Liver (tissue), 9 donors: ENCODE data around the gene GLRA3. TPM values are rescaled to one million over a fixed set of nuclear protein-coding genes. Genes with fewer than 3 reads are reported as not detected.

Experiments used
- DNase-seq: peaks from one replicate; pipeline ENCODE4 v3.0.0-alpha.2; 2017; ENCODE audit warnings: low spot score
- H3K27ac ChIP-seq, 2 donors: one replicate each; pipeline ENCODE4 v1.7.0; 2013; ENCODE audit warnings: inconsistent platforms in 2 of 2, low read length in 2 of 2, control low read depth in 1 of 2, low read depth in 1 of 2, mild to moderate bottlenecking in 1 of 2
- H3K27me3 ChIP-seq, 4 donors: one replicate each; pipeline versions ENCODE4 v1.6.1 to v1.7.0; 2013; ENCODE audit warnings: low read length in 3 of 4, inconsistent platforms in 1 of 4, mild to moderate bottlenecking in 1 of 4, moderate library complexity in 1 of 4; ENCODE audit not compliant: control insufficient read depth in 4 of 4, insufficient read depth in 4 of 4
- H3K36me3 ChIP-seq, 4 donors: one replicate each; pipeline versions ENCODE4 v1.6.1 to v1.7.0; 2013; ENCODE audit warnings: low read length in 3 of 4, mild to moderate bottlenecking in 3 of 4, low read depth in 1 of 4, moderate library complexity in 1 of 4; ENCODE audit not compliant: control insufficient read depth in 4 of 4, insufficient read depth in 3 of 4
- H3K4me1 ChIP-seq, 4 donors: one replicate each; pipeline versions ENCODE4 v1.6.1 to v1.7.0; 2013; ENCODE audit warnings: low read length in 3 of 4, mild to moderate bottlenecking in 3 of 4, moderate library complexity in 1 of 4; ENCODE audit not compliant: control insufficient read depth in 4 of 4, insufficient read depth in 4 of 4
- H3K4me3 ChIP-seq, 3 donors: one replicate each; pipeline versions ENCODE4 v1.6.1 to v1.7.0; 2013; ENCODE audit warnings: low read length in 3 of 3, control low read depth in 1 of 3, low read depth in 1 of 3, mild to moderate bottlenecking in 1 of 3
- H3K9ac ChIP-seq, 2 donors: one replicate each; pipeline ENCODE4 v1.7.0; 2013; ENCODE audit warnings: low read length in 2 of 2, mild to moderate bottlenecking in 2 of 2, moderate library complexity in 2 of 2, control low read depth in 1 of 2, low read depth in 1 of 2
- H3K9me3 ChIP-seq, 4 donors: one replicate each; pipeline versions ENCODE4 v1.6.1 to v1.7.0; 2013; ENCODE audit warnings: low read length in 3 of 4; ENCODE audit not compliant: control insufficient read depth in 4 of 4
- EGR1 ChIP-seq, 2 donors: IDR thresholded peaks; 2 replicates each; pipeline ENCODE4 v1.6.1; 2016 to 2018; ENCODE audit warnings: antibody characterized with exemption in 2 of 2, low read depth in 2 of 2
- FOXA1 ChIP-seq: IDR thresholded peaks from 2 replicates; pipeline ENCODE4 v1.6.1; 2016; ENCODE audit warnings: antibody characterized with exemption
- FOXA2 ChIP-seq: IDR thresholded peaks from 2 replicates; pipeline ENCODE4 v1.6.1; 2016; ENCODE audit warnings: antibody characterized with exemption
- GABPA ChIP-seq, 2 donors: IDR thresholded peaks in 1 of 2; conservative IDR thresholded peaks in 1 of 2; 2 replicates each; pipeline ENCODE4 v1.6.1; 2016; ENCODE audit warnings: antibody characterized with exemption in 2 of 2, mild to moderate bottlenecking in 1 of 2, moderate library complexity in 1 of 2
- HNF4A ChIP-seq, 2 donors: conservative IDR thresholded peaks; 2 replicates each; pipeline ENCODE4 v1.6.1; 2016; ENCODE audit warnings: antibody characterized with exemption in 2 of 2, mild to moderate bottlenecking in 2 of 2
- HNF4G ChIP-seq: IDR thresholded peaks from 2 replicates; pipeline ENCODE4 v1.6.1; 2016; ENCODE audit warnings: antibody characterized with exemption
- JUND ChIP-seq, 2 donors: IDR thresholded peaks; 2 replicates each; pipeline ENCODE4 v1.6.1; 2016; ENCODE audit warnings: antibody characterized with exemption in 2 of 2
- NR2F2 ChIP-seq: IDR thresholded peaks from 2 replicates; pipeline ENCODE4 v1.6.1; 2016; ENCODE audit warnings: antibody characterized with exemption
- RAD21 ChIP-seq, 2 donors: IDR thresholded peaks; 2 replicates each; pipeline ENCODE4 v1.6.1; 2016; ENCODE audit warnings: antibody characterized with exemption in 2 of 2, mild to moderate bottlenecking in 2 of 2
- RXRA ChIP-seq, 2 donors: IDR thresholded peaks; 2 replicates each; pipeline ENCODE4 v1.6.1; 2017 to 2018; ENCODE audit warnings: antibody characterized with exemption in 2 of 2, mild to moderate bottlenecking in 1 of 2
- SP1 ChIP-seq: IDR thresholded peaks from 2 replicates; pipeline ENCODE4 v1.6.1; 2018; ENCODE audit warnings: antibody characterized with exemption, mild to moderate bottlenecking
- TAF1 ChIP-seq: conservative IDR thresholded peaks from 2 replicates; pipeline ENCODE4 v1.6.1; 2016; ENCODE audit warnings: antibody characterized with exemption, mild to moderate bottlenecking
- YY1 ChIP-seq: IDR thresholded peaks from 2 replicates; pipeline ENCODE4 v1.6.1; 2016; ENCODE audit warnings: antibody characterized with exemption, mild to moderate bottlenecking
- WGBS: extraction: QIAGEN DNeasy Blood & Tissue Kit; methylation state at CpG from one replicate; pipeline ENCODE4 v1.1.7; 2013; 5-methylcytosine and 5-hydroxymethylcytosine counted together
- polyA plus RNA-seq, 2 donors: library from polyadenylated mRNA; stranded (reverse) in 1 of 2; unstranded in 1 of 2; fragments of 200-250 nt in 1 of 2; fragments of >200 nt in 1 of 2; fragmentation: Nextera tagmentation in 1 of 2; extraction: Ambion mirVana in 1 of 2; gene quantifications; one replicate each; pipeline versions ENCODE4 v1.2.1 to v1.2.3, GENCODE V29; 2013 to 2015
- total RNA-seq, 2 donors: library from RNA; depleted of rRNA; stranded (reverse); fragments of >200 nt; gene quantifications; one replicate each; pipeline ENCODE4 v1.2.3, GENCODE V29; 2014
- TF ChIP-seq, protein P1 (sequence below): fragments of 150-350 bp; IDR thresholded peaks from 2 replicates; pipeline ENCODE4 v1.5.1; 2017; ENCODE audit warnings: improper control_type of control experiment, low read depth, low read length; ENCODE audit not compliant: missing input control
- TF ChIP-seq, protein P2 (sequence below): IDR thresholded peaks from 2 replicates; pipeline ENCODE4 v1.6.1; 2016; ENCODE audit warnings: antibody characterized with exemption
- TF ChIP-seq, protein P3 (sequence below): IDR thresholded peaks from 2 replicates; pipeline ENCODE4 v1.6.1; 2016; ENCODE audit warnings: antibody characterized with exemption
- TF ChIP-seq, protein P4 (sequence below): IDR thresholded peaks from 2 replicates; pipeline ENCODE4 v1.6.1; 2016; ENCODE audit warnings: antibody characterized with exemption
- TF ChIP-seq, protein P5 (sequence below): IDR thresholded peaks from 2 replicates; pipeline ENCODE4 v1.6.1; 2016; ENCODE audit warnings: antibody characterized with exemption, mild to moderate bottlenecking
- donor health status: healthy.
- donor health status: healthy.
- donor health status: healthy.
- donor health status: healthy.
- donor health status: healthy.

GLRA3 gene
- total and polyA plus RNA-seq, 4 donors = not detected

GRCh38 chr4:174713821-174714220 lies 115.2 kb downstream of the GLRA3 start:
- no peak overlapping the region for H3K4me3 ChIP-seq
- H3K27me3 ChIP-seq = peaks cover 0 to 21% (median 4%) of the 10 kb centered on the region in 4 donors
- H3K36me3 ChIP-seq = no peaks in the 10 kb centered on the region
- H3K9ac ChIP-seq = no peak overlapping the region
- H3K27ac ChIP-seq = no peak overlapping the region
- no peaks in the 10 kb centered on the region for H3K9me3 ChIP-seq
- TF ChIP-seq RAD21 (IDR thresholded peaks at IDR 0.05) = no peak
- no peak for TF ChIP-seq TAF1
- TF ChIP-seq HNF4G = no peak
- no peak for TF ChIP-seq FOXA1
- TF ChIP-seq JUND (IDR thresholded peaks at IDR 0.05) = no peak
- TF ChIP-seq, protein P1, sequence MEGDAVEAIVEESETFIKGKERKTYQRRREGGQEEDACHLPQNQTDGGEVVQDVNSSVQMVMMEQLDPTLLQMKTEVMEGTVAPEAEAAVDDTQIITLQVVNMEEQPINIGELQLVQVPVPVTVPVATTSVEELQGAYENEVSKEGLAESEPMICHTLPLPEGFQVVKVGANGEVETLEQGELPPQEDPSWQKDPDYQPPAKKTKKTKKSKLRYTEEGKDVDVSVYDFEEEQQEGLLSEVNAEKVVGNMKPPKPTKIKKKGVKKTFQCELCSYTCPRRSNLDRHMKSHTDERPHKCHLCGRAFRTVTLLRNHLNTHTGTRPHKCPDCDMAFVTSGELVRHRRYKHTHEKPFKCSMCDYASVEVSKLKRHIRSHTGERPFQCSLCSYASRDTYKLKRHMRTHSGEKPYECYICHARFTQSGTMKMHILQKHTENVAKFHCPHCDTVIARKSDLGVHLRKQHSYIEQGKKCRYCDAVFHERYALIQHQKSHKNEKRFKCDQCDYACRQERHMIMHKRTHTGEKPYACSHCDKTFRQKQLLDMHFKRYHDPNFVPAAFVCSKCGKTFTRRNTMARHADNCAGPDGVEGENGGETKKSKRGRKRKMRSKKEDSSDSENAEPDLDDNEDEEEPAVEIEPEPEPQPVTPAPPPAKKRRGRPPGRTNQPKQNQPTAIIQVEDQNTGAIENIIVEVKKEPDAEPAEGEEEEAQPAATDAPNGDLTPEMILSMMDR = no peak
- TF ChIP-seq YY1 = no peak
- TF ChIP-seq RXRA (IDR thresholded peaks at IDR 0.05) = no peak
- TF ChIP-seq, protein P2, sequence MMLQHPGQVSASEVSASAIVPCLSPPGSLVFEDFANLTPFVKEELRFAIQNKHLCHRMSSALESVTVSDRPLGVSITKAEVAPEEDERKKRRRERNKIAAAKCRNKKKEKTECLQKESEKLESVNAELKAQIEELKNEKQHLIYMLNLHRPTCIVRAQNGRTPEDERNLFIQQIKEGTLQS = no peak
- TF ChIP-seq FOXA2 = no peak
- TF ChIP-seq GABPA (IDR thresholded peaks at IDR 0.05 in 1 of 2, conservative IDR thresholded peaks at IDR 0.05 in 1 of 2) = no peak
- TF ChIP-seq HNF4A (conservative IDR thresholded peaks at IDR 0.05) = no peak
- TF ChIP-seq, protein P3, sequence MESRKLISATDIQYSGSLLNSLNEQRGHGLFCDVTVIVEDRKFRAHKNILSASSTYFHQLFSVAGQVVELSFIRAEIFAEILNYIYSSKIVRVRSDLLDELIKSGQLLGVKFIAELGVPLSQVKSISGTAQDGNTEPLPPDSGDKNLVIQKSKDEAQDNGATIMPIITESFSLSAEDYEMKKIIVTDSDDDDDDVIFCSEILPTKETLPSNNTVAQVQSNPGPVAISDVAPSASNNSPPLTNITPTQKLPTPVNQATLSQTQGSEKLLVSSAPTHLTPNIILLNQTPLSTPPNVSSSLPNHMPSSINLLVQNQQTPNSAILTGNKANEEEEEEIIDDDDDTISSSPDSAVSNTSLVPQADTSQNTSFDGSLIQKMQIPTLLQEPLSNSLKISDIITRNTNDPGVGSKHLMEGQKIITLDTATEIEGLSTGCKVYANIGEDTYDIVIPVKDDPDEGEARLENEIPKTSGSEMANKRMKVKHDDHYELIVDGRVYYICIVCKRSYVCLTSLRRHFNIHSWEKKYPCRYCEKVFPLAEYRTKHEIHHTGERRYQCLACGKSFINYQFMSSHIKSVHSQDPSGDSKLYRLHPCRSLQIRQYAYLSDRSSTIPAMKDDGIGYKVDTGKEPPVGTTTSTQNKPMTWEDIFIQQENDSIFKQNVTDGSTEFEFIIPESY = no peak
- TF ChIP-seq, protein P4, sequence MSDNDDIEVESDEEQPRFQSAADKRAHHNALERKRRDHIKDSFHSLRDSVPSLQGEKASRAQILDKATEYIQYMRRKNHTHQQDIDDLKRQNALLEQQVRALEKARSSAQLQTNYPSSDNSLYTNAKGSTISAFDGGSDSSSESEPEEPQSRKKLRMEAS = no peak
- TF ChIP-seq, protein P5, sequence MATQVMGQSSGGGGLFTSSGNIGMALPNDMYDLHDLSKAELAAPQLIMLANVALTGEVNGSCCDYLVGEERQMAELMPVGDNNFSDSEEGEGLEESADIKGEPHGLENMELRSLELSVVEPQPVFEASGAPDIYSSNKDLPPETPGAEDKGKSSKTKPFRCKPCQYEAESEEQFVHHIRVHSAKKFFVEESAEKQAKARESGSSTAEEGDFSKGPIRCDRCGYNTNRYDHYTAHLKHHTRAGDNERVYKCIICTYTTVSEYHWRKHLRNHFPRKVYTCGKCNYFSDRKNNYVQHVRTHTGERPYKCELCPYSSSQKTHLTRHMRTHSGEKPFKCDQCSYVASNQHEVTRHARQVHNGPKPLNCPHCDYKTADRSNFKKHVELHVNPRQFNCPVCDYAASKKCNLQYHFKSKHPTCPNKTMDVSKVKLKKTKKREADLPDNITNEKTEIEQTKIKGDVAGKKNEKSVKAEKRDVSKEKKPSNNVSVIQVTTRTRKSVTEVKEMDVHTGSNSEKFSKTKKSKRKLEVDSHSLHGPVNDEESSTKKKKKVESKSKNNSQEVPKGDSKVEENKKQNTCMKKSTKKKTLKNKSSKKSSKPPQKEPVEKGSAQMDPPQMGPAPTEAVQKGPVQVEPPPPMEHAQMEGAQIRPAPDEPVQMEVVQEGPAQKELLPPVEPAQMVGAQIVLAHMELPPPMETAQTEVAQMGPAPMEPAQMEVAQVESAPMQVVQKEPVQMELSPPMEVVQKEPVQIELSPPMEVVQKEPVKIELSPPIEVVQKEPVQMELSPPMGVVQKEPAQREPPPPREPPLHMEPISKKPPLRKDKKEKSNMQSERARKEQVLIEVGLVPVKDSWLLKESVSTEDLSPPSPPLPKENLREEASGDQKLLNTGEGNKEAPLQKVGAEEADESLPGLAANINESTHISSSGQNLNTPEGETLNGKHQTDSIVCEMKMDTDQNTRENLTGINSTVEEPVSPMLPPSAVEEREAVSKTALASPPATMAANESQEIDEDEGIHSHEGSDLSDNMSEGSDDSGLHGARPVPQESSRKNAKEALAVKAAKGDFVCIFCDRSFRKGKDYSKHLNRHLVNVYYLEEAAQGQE = no peak
- no peak for TF ChIP-seq EGR1 (IDR thresholded peaks at IDR 0.05; ENCODE audit: low read depth in 2 of 2)
- TF ChIP-seq NR2F2 = no peak
- no peak for TF ChIP-seq SP1
- no peak for DNase-seq
- H3K4me1 ChIP-seq = no peaks in the 10 kb centered on the region
- WGBS = 45% methylated on average over 2 of the region's 2 CpGs
